ENCODE results near the gene STK11IP. TPM values are rescaled to one million over a fixed set of nuclear protein-coding genes. Genes with fewer than 3 reads are reported as not detected.
A peak's percentile ranks its signal among the peaks of the same experiment; 100 is the strongest.

The STK11IP gene
- total RNA-seq, 1 donor from 2014 or later: 14.0 TPM

GRCh38 chr2:219629976-219630695 is 32.5 kb downstream of the STK11IP start:
- DNase-seq: peak; percentile 81
- intact Hi-C loops (cut with micrococcal nuclease): no loop called here

GRCh38 chr2:219630770-219631405 is 33.2 kb downstream of the STK11IP start:
- DNase-seq (peak; percentile 90), ATAC-seq (peak; percentile 71)
- intact Hi-C loops (cut with micrococcal nuclease): no loop called here

More at GRCh38 chr2:219629976-219630695, 32.5 kb downstream of the STK11IP start:
- peak; percentile 67 for ATAC-seq

- no peak for DNase-seq
- intact Hi-C loops (cut with micrococcal nuclease): no loop called here
- ATAC-seq: no peak
These were observed 33.8 kb downstream of the STK11IP start for GRCh38 chr2:219631406-219631891.

GRCh38 chr2:219631904-219632759 is 34.5 kb downstream of the STK11IP start:
- DNase-seq (peak; percentile 58), ATAC-seq (no peak)
- intact Hi-C loops (cut with micrococcal nuclease): no loop called here

- no peak for ATAC-seq
- intact Hi-C loops (cut with micrococcal nuclease): no loop called here
- peak; percentile 41 for DNase-seq
These were observed 35.1 kb downstream of the STK11IP start for GRCh38 chr2:219632760-219633105.

GRCh38 chr2:219633276-219634065 is 35.8 kb downstream of the STK11IP start:
- DNase-seq (peak; percentile 27), ATAC-seq (no peak)
- intact Hi-C loops (cut with micrococcal nuclease): no loop called here

GRCh38 chr2:219634171-219634940 is 36.7 kb downstream of the STK11IP start:
- DNase-seq: peak; percentile 27
- no peak for ATAC-seq
- intact Hi-C loops (cut with micrococcal nuclease): no loop called here

- peak; percentile 32 for DNase-seq
- intact Hi-C loops (cut with micrococcal nuclease): no loop called here
- no peak for ATAC-seq
These were observed 37.5 kb downstream of the STK11IP start for GRCh38 chr2:219634951-219635751.

- ATAC-seq (no peak), DNase-seq (peak; percentile 25)
- intact Hi-C loops (cut with micrococcal nuclease): no loop called here
These were observed 38.7 kb downstream of the STK11IP start for GRCh38 chr2:219636144-219636915.

GRCh38 chr2:219636941-219637841 is 39.5 kb downstream of the STK11IP start:
- no peak for ATAC-seq
- intact Hi-C loops (cut with micrococcal nuclease): no loop called here
- DNase-seq: peak; percentile 19

GRCh38 chr2:219637842-219638185 is 40.2 kb downstream of the STK11IP start:
- intact Hi-C loops (cut with micrococcal nuclease): no loop called here
- ATAC-seq: no peak
- peak; percentile 28 for DNase-seq

- intact Hi-C loops (cut with micrococcal nuclease): no loop called here
- DNase-seq (peak; percentile 24), ATAC-seq (no peak)
These were observed 40.7 kb downstream of the STK11IP start for GRCh38 chr2:219638217-219638947.

- ATAC-seq (peak; percentile 22), DNase-seq (peak; percentile 75)
- intact Hi-C loops (cut with micrococcal nuclease): no loop called here
These were observed 41.5 kb downstream of the STK11IP start for GRCh38 chr2:219638948-219639755.

GRCh38 chr2:219641390-219642068 is 43.9 kb downstream of the STK11IP start:
- no peak for ATAC-seq
- DNase-seq: peak; percentile 25
- intact Hi-C loops (cut with micrococcal nuclease): no loop called here
